Neural cell (in vitro differentiated cells): Measurements from ENCODE around the gene LIG4. TPM values are rescaled to one million over a fixed set of nuclear protein-coding genes. Genes with fewer than 3 reads are reported as not detected.

Experiments used
- H2AFZ ChIP-seq: fragments of 200-600, 300-800 bp; sonication (generic), shearing (Covaris generic); 2 replicates; pipeline ENCODE4 v1.6.0; 2014; ENCODE audit warnings: low read depth, mild to moderate bottlenecking, antibody characterized with exemption, low read length, moderate library complexity
- H3F3A ChIP-seq: fragments of 200-600 bp; shearing (Covaris generic); 2 replicates; pipeline ENCODE4 v1.6.1; 2016; ENCODE audit warnings: mild to moderate bottlenecking, moderate library complexity, mixed read lengths, antibody characterized with exemption, low read length; ENCODE audit not compliant: insufficient read depth, poor library complexity, severe bottlenecking
- H3K27ac ChIP-seq: fragments of 200-600, 300-800 bp; sonication (generic), shearing (Covaris generic); 2 replicates; pipeline ENCODE4 v1.5.1; 2014; ENCODE audit warnings: mild to moderate bottlenecking, low read length, moderate library complexity
- H3K27me3 ChIP-seq: fragments of 300-800, 200-600 bp; sonication (generic), shearing (Covaris generic); 2 replicates; pipeline ENCODE4 v1.6.0; 2014; ENCODE audit warnings: mild to moderate bottlenecking, low read depth, low read length, moderate library complexity; ENCODE audit not compliant: insufficient read depth
- H3K36me3 ChIP-seq: fragments of 300-800, 200-600 bp; sonication (generic), shearing (Covaris generic); 2 replicates; pipeline ENCODE4 v1.5.1; 2014; ENCODE audit warnings: mild to moderate bottlenecking, antibody characterized with exemption, low read length, moderate library complexity; ENCODE audit not compliant: insufficient read depth
- H3K4me2 ChIP-seq: fragments of 300-800, 200-600 bp; sonication (generic), shearing (Covaris generic); 2 replicates; pipeline ENCODE4 v1.6.0; 2014; ENCODE audit warnings: mild to moderate bottlenecking, low read length
- H3K4me3 ChIP-seq: fragments of 300-800, 200-600 bp; sonication (generic), shearing (Covaris generic); 2 replicates; pipeline ENCODE4 v1.5.1; 2014; ENCODE audit warnings: mild to moderate bottlenecking, low read length, moderate library complexity
- H3K79me2 ChIP-seq: fragments of 200-600 bp; shearing (Covaris generic); replicated peaks from 2 replicates; pipeline ENCODE4 v1.6.0; 2014; ENCODE audit warnings: mild to moderate bottlenecking, low read length, moderate library complexity; ENCODE audit not compliant: insufficient read depth
- H3K9ac ChIP-seq: fragments of 300-800, 200-600 bp; sonication (generic), shearing (Covaris generic); 2 replicates; pipeline ENCODE4 v1.6.1; 2016; ENCODE audit warnings: mild to moderate bottlenecking, low read length, mixed read lengths
- H3K9me2 ChIP-seq: fragments of 200-600 bp; shearing (Covaris generic); 2 replicates; pipeline ENCODE4 v1.6.1; 2016; ENCODE audit warnings: mild to moderate bottlenecking, low read length, mixed read lengths; ENCODE audit not compliant: insufficient read depth
- H3K9me3 ChIP-seq: fragments of 200-600, 300-800 bp; sonication (generic), shearing (Covaris generic); 2 replicates; pipeline ENCODE4 v1.6.1; 2016; ENCODE audit warnings: mild to moderate bottlenecking, mixed run types, low read length, moderate library complexity, mixed read lengths
- H4K20me1 ChIP-seq: fragments of 200-600 bp; shearing (Covaris generic); 2 replicates; pipeline ENCODE4 v1.6.1; 2016; ENCODE audit warnings: mild to moderate bottlenecking, mixed run types; ENCODE audit not compliant: insufficient read depth
- EP300 ChIP-seq: fragments of 450-650 bp; conservative IDR thresholded peaks from 2 replicates; pipeline ENCODE4 v1.6.1; 2014; ENCODE audit warnings: antibody characterized with exemption, mild to moderate bottlenecking, moderate library complexity; ENCODE audit not compliant: poor library complexity, severe bottlenecking
- EZH2 ChIP-seq: fragments of 200-600, 300-800 bp; shearing (Covaris generic), sonication (generic); IDR thresholded peaks from 2 replicates; pipeline ENCODE4 v1.6.1; 2014; ENCODE audit warnings: antibody characterized with exemption, low read length, borderline replicate concordance, mild to moderate bottlenecking; ENCODE audit not compliant: insufficient read depth, poor library complexity, severe bottlenecking
- MXI1 ChIP-seq: fragments of 450-650 bp; conservative IDR thresholded peaks from 2 replicates; pipeline ENCODE4 v1.6.1; 2014; ENCODE audit warnings: antibody characterized with exemption, mild to moderate bottlenecking; ENCODE audit not compliant: poor library complexity, severe bottlenecking
- POLR2AphosphoS5 ChIP-seq: IDR thresholded peaks from 2 replicates; pipeline ENCODE4 v1.6.1; 2012
- RAD21 ChIP-seq: fragments of 450-650 bp; conservative IDR thresholded peaks from 2 replicates; pipeline ENCODE4 v1.6.1; 2014; ENCODE audit warnings: antibody characterized with exemption, mild to moderate bottlenecking, moderate library complexity
- SMC3 ChIP-seq: fragments of 450-650 bp; conservative IDR thresholded peaks from 2 replicates; pipeline ENCODE4 v1.6.1; 2014; ENCODE audit warnings: antibody characterized with exemption, mild to moderate bottlenecking, moderate library complexity; ENCODE audit not compliant: poor library complexity
- TAF1 ChIP-seq: IDR thresholded peaks from 2 replicates; pipeline ENCODE4 v1.6.1; 2012; ENCODE audit warnings: low read depth
- polyA plus RNA-seq: library from polyadenylated mRNA; depleted of rRNA; stranded (reverse); fragments of >200 nt; gene quantifications from 2 replicates; pipeline ENCODE4 v1.2.3, GENCODE V29; 2014
- TF ChIP-seq, protein P1 (sequence below): IDR thresholded peaks from 2 replicates; pipeline ENCODE4 v1.6.1; 2012; ENCODE audit warnings: borderline replicate concordance
- TF ChIP-seq, protein P2 (sequence below): fragments of 450-650 bp; IDR thresholded peaks from 2 replicates; pipeline ENCODE4 v1.5.1; 2014; ENCODE audit warnings: antibody characterized with exemption, mild to moderate bottlenecking, moderate library complexity; ENCODE audit not compliant: poor library complexity, severe bottlenecking

The LIG4 gene
- polyA plus RNA-seq, 1 donor from 2014 or later, result 28.8 TPM

DNA sequence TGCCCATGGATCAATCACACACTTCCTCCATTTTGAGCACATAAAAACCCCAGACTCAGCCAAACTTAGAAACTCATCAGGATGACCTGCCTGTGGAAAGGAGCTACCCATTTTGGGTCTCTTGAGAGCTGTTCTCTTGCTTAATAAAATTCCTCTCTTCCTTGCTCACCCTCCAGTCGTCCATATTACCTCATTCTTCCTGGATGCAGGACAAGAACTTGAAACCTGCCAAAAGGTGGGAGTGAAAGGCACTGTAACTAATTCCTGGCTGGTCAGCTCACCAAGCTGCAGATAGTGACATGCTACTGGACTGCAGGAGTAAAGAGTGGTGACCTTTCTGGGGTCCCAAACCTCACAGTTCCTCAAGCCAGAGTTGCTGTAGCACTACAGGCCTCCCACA is 20.2 kb downstream of the LIG4 start:
- H3K4me3 ChIP-seq, result no peak overlapping the region
- H3K79me2 ChIP-seq, result no peaks in the 10 kb centered on the region
- H3K36me3 ChIP-seq, result no peaks in the 10 kb centered on the region
- no peaks in the 10 kb centered on the region for H3K27me3 ChIP-seq
- no peaks in the 10 kb centered on the region for H4K20me1 ChIP-seq
- H2AFZ ChIP-seq, result no peak overlapping the region
- TF ChIP-seq POLR2AphosphoS5 (no peak), SMC3 (no peak), EP300 (no peak), TAF1 (no peak), MXI1 (no peak), RAD21 (no peak), EZH2 (no peak)
- TF ChIP-seq, protein P1, sequence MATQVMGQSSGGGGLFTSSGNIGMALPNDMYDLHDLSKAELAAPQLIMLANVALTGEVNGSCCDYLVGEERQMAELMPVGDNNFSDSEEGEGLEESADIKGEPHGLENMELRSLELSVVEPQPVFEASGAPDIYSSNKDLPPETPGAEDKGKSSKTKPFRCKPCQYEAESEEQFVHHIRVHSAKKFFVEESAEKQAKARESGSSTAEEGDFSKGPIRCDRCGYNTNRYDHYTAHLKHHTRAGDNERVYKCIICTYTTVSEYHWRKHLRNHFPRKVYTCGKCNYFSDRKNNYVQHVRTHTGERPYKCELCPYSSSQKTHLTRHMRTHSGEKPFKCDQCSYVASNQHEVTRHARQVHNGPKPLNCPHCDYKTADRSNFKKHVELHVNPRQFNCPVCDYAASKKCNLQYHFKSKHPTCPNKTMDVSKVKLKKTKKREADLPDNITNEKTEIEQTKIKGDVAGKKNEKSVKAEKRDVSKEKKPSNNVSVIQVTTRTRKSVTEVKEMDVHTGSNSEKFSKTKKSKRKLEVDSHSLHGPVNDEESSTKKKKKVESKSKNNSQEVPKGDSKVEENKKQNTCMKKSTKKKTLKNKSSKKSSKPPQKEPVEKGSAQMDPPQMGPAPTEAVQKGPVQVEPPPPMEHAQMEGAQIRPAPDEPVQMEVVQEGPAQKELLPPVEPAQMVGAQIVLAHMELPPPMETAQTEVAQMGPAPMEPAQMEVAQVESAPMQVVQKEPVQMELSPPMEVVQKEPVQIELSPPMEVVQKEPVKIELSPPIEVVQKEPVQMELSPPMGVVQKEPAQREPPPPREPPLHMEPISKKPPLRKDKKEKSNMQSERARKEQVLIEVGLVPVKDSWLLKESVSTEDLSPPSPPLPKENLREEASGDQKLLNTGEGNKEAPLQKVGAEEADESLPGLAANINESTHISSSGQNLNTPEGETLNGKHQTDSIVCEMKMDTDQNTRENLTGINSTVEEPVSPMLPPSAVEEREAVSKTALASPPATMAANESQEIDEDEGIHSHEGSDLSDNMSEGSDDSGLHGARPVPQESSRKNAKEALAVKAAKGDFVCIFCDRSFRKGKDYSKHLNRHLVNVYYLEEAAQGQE, result no peak
- TF ChIP-seq, protein P2, sequence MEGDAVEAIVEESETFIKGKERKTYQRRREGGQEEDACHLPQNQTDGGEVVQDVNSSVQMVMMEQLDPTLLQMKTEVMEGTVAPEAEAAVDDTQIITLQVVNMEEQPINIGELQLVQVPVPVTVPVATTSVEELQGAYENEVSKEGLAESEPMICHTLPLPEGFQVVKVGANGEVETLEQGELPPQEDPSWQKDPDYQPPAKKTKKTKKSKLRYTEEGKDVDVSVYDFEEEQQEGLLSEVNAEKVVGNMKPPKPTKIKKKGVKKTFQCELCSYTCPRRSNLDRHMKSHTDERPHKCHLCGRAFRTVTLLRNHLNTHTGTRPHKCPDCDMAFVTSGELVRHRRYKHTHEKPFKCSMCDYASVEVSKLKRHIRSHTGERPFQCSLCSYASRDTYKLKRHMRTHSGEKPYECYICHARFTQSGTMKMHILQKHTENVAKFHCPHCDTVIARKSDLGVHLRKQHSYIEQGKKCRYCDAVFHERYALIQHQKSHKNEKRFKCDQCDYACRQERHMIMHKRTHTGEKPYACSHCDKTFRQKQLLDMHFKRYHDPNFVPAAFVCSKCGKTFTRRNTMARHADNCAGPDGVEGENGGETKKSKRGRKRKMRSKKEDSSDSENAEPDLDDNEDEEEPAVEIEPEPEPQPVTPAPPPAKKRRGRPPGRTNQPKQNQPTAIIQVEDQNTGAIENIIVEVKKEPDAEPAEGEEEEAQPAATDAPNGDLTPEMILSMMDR, result no peak
- no peak overlapping the region for H3K9ac ChIP-seq
- H3F3A ChIP-seq, result no peaks in the 10 kb centered on the region
- H3K4me2 ChIP-seq, result no peak overlapping the region
- H3K27ac ChIP-seq, result no peak overlapping the region
- no peaks in the 10 kb centered on the region for H3K9me2 ChIP-seq
- H3K9me3 ChIP-seq, result no peaks in the 10 kb centered on the region

DNA sequence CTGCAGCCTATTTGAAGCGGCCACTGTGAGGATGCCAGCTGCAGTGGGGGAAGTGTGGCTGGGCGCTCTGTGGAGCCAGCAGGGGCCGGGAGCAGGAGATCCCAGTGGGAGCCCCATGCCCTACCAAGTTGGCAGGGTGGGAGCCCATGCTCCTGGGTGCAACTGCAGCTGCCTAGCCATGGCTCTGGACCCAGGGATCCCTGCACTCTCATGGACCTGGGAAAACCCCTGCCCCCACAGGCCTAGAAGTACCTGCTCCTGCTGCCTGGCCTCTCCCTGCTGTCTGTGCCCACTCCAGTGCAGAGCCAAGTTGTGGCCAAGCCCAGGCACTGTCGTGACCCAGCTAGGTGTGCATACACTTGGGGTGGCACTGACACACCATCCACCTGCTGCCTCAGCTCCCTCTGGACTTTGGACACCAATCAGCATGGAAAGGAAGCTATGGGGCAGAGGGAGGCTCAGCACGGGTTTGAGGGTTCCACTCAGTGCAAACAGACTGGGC is 20.9 kb downstream of the LIG4 start:
- Histone ChIP-seq H3K9me3 (no peaks in the 10 kb centered on the region), H3K27me3 (no peaks in the 10 kb centered on the region), H3K36me3 (no peaks in the 10 kb centered on the region), H3K4me2 (no peak overlapping the region), H2AFZ (no peak overlapping the region), H3K4me3 (no peak overlapping the region), H3K9me2 (no peaks in the 10 kb centered on the region), H3K27ac (no peak overlapping the region), H3F3A (no peaks in the 10 kb centered on the region), H4K20me1 (no peaks in the 10 kb centered on the region), H3K9ac (no peak overlapping the region), H3K79me2 (no peaks in the 10 kb centered on the region)
- TF ChIP-seq TAF1, result no peak
- TF ChIP-seq, protein P1, result no peak
- no peak for TF ChIP-seq POLR2AphosphoS5
- no peak for TF ChIP-seq MXI1
- TF ChIP-seq RAD21, result no peak
- TF ChIP-seq SMC3, result no peak
- TF ChIP-seq, protein P2, result no peak
- no peak for TF ChIP-seq EP300
- TF ChIP-seq EZH2, result no peak
